HG02970 (cell line): ENCODE measurements around the gene BECN2.

Experiments
- ATAC-seq: cut with Tn5 transposase; IDR thresholded peaks from one replicate; pipeline ENCODE4 v1.9.1; 2021; ENCODE audit warnings: mild to moderate bottlenecking, moderate library complexity, moderate number of reproducible peaks; ENCODE audit not compliant: unreplicated experiment, low FRiP score

BECN2 gene

GRCh38 chr1:241957692-241958494 lies at the start of gene BECN2:
TSS of gene BECN2 (plus strand) at chr1:241957767. CDS start at chr1:241957767, 0 bp downstream.
- no peak for ATAC-seq

GRCh38 chr1:241916196-241916595 lies 41.4 kb upstream of the BECN2 start:
- no peak for ATAC-seq

GRCh38 chr1:241917487-241917886 lies 40.1 kb upstream of the BECN2 start:
- no peak for ATAC-seq

GRCh38 chr1:241918879-241919278 lies 38.7 kb upstream of the BECN2 start:
- no peak for ATAC-seq

GRCh38 chr1:241924080-241924808 lies 33.3 kb upstream of the BECN2 start:
- no peak for ATAC-seq

GRCh38 chr1:241926141-241926540 lies 31.4 kb upstream of the BECN2 start:
- no peak for ATAC-seq

DNA sequence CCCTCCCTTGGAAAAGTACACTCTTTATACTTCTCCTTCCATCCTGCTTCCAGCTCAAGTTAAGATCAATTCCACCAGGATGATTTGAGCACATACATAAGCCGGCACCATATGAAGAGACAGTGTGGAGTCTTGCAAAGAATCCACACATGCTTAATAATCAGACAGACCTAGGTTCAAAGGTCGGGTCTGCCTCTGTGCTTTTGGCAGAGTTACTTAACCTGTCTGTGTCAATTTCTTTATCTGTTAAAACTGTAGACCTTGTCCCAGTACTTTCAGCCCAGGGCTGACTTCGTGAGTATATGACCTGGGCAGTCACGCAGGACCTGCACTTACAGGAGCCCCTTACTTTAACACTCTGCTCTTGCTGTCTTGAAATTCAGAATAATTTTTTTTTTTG lies 30.2 kb upstream of the BECN2 start:
- no peak for ATAC-seq

DNA sequence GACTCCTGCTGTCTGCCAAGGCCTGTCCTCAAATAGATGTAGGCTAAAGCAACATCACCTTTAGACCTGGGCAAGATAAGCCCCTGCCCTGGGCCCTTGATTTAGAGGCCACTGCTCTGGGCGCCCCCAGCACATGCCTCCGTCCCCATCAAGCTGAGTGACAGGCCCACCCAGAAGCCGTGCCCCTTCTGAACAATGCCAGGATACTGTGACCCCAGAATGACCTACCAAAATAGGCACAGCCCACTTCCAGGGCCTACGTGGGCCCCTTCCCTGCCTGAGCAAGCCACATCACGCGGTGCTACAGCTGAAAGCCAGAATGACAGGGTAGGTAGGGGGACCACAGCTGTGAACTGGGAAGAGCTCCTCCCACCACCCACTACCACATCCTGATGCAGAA lies 24.7 kb upstream of the BECN2 start:
- no peak for ATAC-seq

DNA sequence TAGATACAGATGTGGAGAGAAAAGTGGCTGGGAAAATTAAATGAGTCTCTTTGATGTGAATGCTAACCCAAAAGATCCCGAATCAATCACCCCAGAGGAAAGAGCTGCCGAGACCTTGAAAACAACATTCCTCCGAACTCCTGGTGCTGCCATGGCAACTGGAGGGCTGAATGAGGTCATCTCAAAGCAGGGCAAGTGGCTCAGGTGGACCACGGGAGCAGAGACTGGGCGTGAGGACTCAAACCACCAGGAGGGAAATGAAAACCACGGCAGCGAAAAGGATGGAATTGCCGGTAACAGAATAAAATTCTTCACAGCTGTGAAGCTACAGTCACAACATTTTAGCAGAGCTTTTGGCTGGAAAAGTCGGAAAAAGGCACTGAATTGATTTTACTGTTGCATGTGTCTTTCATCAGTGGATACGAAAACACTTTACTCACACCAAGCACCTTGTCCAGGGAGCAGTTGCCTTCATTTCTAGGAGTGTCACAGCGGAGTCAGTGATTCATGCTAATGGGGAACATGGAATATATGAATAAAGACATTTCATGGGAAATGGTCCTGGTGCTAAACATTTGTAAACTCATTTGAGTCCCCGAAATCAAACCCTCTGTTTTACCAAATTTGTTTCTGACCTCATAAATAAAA lies 23.2 kb upstream of the BECN2 start:
- no peak for ATAC-seq

DNA sequence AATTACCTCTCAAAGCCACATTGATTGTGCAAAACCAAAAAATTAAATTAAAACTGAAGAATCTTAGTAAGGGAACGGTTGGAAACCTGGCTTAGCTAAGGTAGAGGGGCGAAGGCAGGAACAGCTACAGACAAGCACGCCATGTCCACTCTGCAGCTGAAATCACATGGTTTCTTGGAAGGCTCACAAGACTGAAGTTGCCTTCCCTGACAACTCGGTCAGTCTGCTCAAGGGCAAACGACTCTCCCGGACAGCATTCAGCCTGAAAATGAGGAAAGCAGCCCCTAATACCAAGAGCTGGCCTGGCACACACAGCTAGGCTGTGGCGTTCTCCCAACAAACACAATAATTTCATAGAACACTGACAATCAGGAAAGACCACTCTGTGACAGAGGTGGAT lies 22.7 kb upstream of the BECN2 start:
- ATAC-seq: no peak

- no peak for ATAC-seq
These were observed 17.8 kb upstream of the BECN2 start for GRCh38 chr1:241939798-241940197.

- ATAC-seq: no peak
These were observed 14.8 kb upstream of the BECN2 start for GRCh38 chr1:241942738-241943137.

DNA sequence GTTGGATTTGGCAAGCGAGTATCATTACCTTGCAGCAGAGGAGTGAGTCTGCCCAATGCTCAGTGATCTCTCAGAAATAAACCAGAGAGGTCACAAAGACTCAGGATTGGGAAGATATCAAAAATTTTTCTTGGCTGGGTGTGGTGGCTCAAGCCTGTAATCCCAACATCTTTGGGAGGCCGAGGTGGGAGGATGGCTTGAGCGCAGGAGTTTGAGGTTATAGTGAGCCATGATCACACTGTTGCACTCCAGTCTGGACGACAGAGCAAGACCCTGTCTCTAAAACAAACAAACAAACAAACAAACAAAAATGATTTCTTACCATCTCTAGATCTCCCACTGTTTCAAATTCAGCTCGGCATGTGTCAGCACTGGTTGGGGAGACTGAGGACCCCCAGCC lies 13.3 kb upstream of the BECN2 start:
- ATAC-seq: no peak

GRCh38 chr1:241947354-241947753 lies 10.2 kb upstream of the BECN2 start:
- ATAC-seq: no peak

- no peak for ATAC-seq
These were observed 7.2 kb upstream of the BECN2 start for GRCh38 chr1:241950390-241950789.

- ATAC-seq: no peak
These were observed 4.6 kb downstream of the BECN2 start for GRCh38 chr1:241962153-241962552.

GRCh38 chr1:241963722-241964121 lies 6.2 kb downstream of the BECN2 start:
- ATAC-seq: no peak

- no peak for ATAC-seq
These were observed 7.1 kb downstream of the BECN2 start for GRCh38 chr1:241964550-241965282.

DNA sequence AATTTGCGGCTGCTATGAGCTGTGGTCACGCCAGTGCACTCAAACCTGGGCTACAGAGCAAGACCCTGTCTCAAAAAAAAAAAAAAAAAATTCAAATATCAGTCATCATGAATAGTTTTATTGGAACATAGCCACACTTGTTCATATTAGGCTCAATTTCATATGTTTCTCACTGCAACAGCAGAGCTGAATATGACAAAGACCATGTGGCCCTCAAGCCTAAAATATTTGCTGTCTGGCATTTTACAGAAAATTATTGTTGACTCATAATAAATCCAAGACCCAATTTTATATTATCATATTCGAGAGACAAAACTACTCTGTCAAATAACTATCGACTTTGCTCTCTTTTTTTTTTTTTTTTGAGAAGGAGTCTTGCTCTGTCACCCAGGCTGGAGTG lies 11.0 kb downstream of the BECN2 start:
- no peak for ATAC-seq

- no peak for ATAC-seq
These were observed 15.3 kb downstream of the BECN2 start for GRCh38 chr1:241972703-241973369.
